Fibroblast of lung (primary cell): Measurements from ENCODE around the gene ACTG1. TPM values are rescaled to one million over a fixed set of nuclear protein-coding genes. Genes with fewer than 3 reads are reported as not detected.

Experiments
- DNase-seq, 2 donors: peaks; one replicate each; pipeline versions ENCODE4 v3.0.0 to v3.0.0-alpha.2; 2010; ENCODE audit warnings: low read depth in 2 of 2
- H2AFZ ChIP-seq: 2 replicates; pipeline ENCODE4 v1.5.1; 2012; ENCODE audit warnings: low read length, control low read depth, inconsistent platforms
- H3K27ac ChIP-seq: 2 replicates; pipeline ENCODE4 v1.5.1; 2011; ENCODE audit warnings: low read length, control low read depth; ENCODE audit not compliant: insufficient read depth
- H3K27me3 ChIP-seq: 2 replicates; pipeline ENCODE4 v1.5.1; 2011; ENCODE audit warnings: mild to moderate bottlenecking, low read length; ENCODE audit not compliant: control insufficient read depth, insufficient read depth
- H3K36me3 ChIP-seq: 2 replicates; pipeline ENCODE4 v1.5.1; 2011; ENCODE audit warnings: low read length; ENCODE audit not compliant: control insufficient read depth, insufficient read depth
- H3K4me1 ChIP-seq: 2 replicates; pipeline ENCODE4 v1.5.1; 2011; ENCODE audit warnings: low read length; ENCODE audit not compliant: control insufficient read depth, insufficient read depth; ENCODE audit errors: extremely low read depth
- H3K4me2 ChIP-seq: 2 replicates; pipeline ENCODE4 v1.5.1; 2011; ENCODE audit warnings: low read length, control low read depth; ENCODE audit not compliant: insufficient read depth; ENCODE audit errors: extremely low read depth
- H3K4me3 ChIP-seq, 4 experiments: fragments of 200-600 bp in 1 of 4; sonication (generic) in 1 of 4; replicated peaks in 1 of 4; 2 replicates each; pipeline ENCODE4 v1.5.1; 2011 to 2016; ENCODE audit warnings: low read length in 4 of 4, low read depth in 3 of 4, mild to moderate bottlenecking in 3 of 4, control low read depth in 2 of 4, inconsistent platforms in 1 of 4, mixed read lengths in 1 of 4; ENCODE audit not compliant: insufficient read depth in 1 of 4; ENCODE audit errors: control extremely low read depth in 1 of 4
- H3K79me2 ChIP-seq: 2 replicates; pipeline ENCODE4 v1.5.1; 2012; ENCODE audit warnings: mild to moderate bottlenecking, low read length, inconsistent platforms; ENCODE audit not compliant: control insufficient read depth, insufficient read depth
- H3K9ac ChIP-seq: 2 replicates; pipeline ENCODE4 v1.5.1; 2011; ENCODE audit warnings: mild to moderate bottlenecking, low read length, control low read depth; ENCODE audit not compliant: insufficient read depth
- H3K9me3 ChIP-seq: 2 replicates; pipeline ENCODE4 v1.5.1; 2012; ENCODE audit warnings: low read depth, low read length; ENCODE audit not compliant: control insufficient read depth, insufficient read depth
- H4K20me1 ChIP-seq: 2 replicates; pipeline ENCODE4 v1.5.1; 2011; ENCODE audit warnings: low read length; ENCODE audit not compliant: control insufficient read depth, insufficient read depth; ENCODE audit errors: extremely low read depth
- CTCF ChIP-seq, 2 donors: IDR thresholded peaks in 1 of 2; conservative IDR thresholded peaks in 1 of 2; 1 replicate in 1 of 2; 2 replicates in 1 of 2; pipeline ENCODE4 v1.5.1; 2011 to 2012; ENCODE audit warnings: low read length in 2 of 2, control low read depth in 1 of 2, inconsistent platforms in 1 of 2, low read depth in 1 of 2, mild to moderate bottlenecking in 1 of 2
- EZH2 ChIP-seq: IDR thresholded peaks from 2 replicates; pipeline ENCODE4 v1.5.1; 2012; ENCODE audit warnings: low read length, control low read depth, mild to moderate bottlenecking; ENCODE audit errors: missing control alignments
- polyA plus RNA-seq, 2 donors: library from polyadenylated mRNA; depleted of rRNA in 1 of 2; stranded (reverse) in 1 of 2; unstranded in 1 of 2; fragments of >200 nt; gene quantifications; 2 replicates each; pipeline ENCODE4 v1.2.1, GENCODE V29; 2011 to 2012; ENCODE audit warnings: missing spikeins in 1 of 2
- total RNA-seq: library from RNA; depleted of rRNA; stranded (reverse); fragments of >200 nt; gene quantifications from 2 replicates; pipeline ENCODE4 v1.2.1, GENCODE V29; 2014

Gene ACTG1
- total and polyA plus RNA-seq, 2 donors (not counting 1 experiment from before 2014, with no cell fraction given), result 5,538 to 8,446 TPM

GRCh38 chr17:81509207-81509971 is 3.2 kb downstream of the ACTG1 start:
- Histone ChIP-seq H3K27me3 (no peaks in the 10 kb centered on the region), H2AFZ (no peak overlapping the region), H3K9me3 (no peaks in the 10 kb centered on the region), H3K4me1 (no peaks in the 10 kb centered on the region), H4K20me1 (peaks cover 6% of the 10 kb centered on the region), H3K9ac (no peak overlapping the region), H3K4me2 (peak overlapping the region; percentile 60), H3K4me3 (peak overlapping the region; percentile 86 to 100 (median 94)), H3K27ac (peak overlapping the region; percentile 3), H3K79me2 (peaks cover 38% of the 10 kb centered on the region), H3K36me3 (peaks cover 30% of the 10 kb centered on the region)
- TF ChIP-seq CTCF (conservative IDR thresholded peaks at IDR 0.05 in 1 of 2, IDR thresholded peaks at IDR 0.05 in 1 of 2; ENCODE audit: low read depth in 1 of 2, low read length in 2 of 2) (no peak), EZH2 (no peak)
- peak in 1 of 2 donors; percentile 35 for DNase-seq

DNA sequence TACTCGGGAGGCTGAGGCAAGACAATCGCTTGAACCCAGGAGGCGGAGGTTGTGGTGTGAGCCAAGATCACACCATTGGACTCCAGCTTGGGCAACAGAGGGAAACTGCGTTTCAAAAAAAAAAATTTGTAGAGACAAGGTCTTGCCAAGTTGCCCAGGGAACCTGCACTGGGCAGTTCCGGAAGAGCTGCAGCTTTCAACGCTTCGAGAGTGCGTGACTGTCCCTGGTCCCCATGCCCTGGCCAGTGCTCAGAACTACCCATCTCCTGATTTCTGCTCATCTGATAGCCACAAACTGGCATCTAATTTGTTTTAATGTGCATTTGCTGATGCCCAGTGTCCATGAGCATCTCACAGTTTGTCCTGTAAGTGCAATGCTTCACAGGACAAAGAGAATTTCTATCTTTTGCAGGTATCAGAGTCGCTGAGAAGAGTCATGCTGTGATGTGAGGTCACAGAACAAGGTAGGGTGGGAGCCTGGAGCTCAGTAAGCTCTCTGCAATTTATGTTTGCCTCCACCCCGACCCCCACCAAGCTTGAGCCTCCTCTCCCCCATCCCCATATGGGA is 3.9 kb downstream of the ACTG1 start:
- Histone ChIP-seq H3K4me1 (no peaks in the 10 kb centered on the region), H3K79me2 (peaks cover 38% of the 10 kb centered on the region), H3K4me2 (peak overlapping the region; percentile 60), H2AFZ (no peak overlapping the region), H3K27me3 (no peaks in the 10 kb centered on the region), H3K4me3 (peak overlapping the region; percentile 86 to 100 (median 94)), H3K36me3 (peaks cover 30% of the 10 kb centered on the region), H3K9me3 (no peaks in the 10 kb centered on the region), H3K27ac (no peak overlapping the region), H3K9ac (no peak overlapping the region), H4K20me1 (peaks cover 6% of the 10 kb centered on the region)
- DNase-seq, result peak; percentile 58 to 60
- TF ChIP-seq EZH2 (no peak), CTCF (conservative IDR thresholded peaks at IDR 0.05 in 1 of 2, IDR thresholded peaks at IDR 0.05 in 1 of 2; ENCODE audit: low read depth in 1 of 2, low read length in 2 of 2) (no peak)

GRCh38 chr17:81503619-81504018 is 9.0 kb downstream of the ACTG1 start:
- no peak overlapping the region for H3K27ac ChIP-seq
- TF ChIP-seq EZH2, result no peak
- TF ChIP-seq CTCF (conservative IDR thresholded peaks at IDR 0.05 in 1 of 2, IDR thresholded peaks at IDR 0.05 in 1 of 2; ENCODE audit: low read depth in 1 of 2, low read length in 2 of 2), result no peak
- H4K20me1 ChIP-seq, result peaks cover under 1% of the 10 kb centered on the region
- no peaks in the 10 kb centered on the region for H3K27me3 ChIP-seq
- no peaks in the 10 kb centered on the region for H3K36me3 ChIP-seq
- no peaks in the 10 kb centered on the region for H3K9me3 ChIP-seq
- DNase-seq, result no peak
- H3K9ac ChIP-seq, result no peak overlapping the region
- no peak overlapping the region for H2AFZ ChIP-seq
- no peaks in the 10 kb centered on the region for H3K4me1 ChIP-seq
- H3K4me2 ChIP-seq, result no peak overlapping the region
- H3K79me2 ChIP-seq, result peaks cover under 1% of the 10 kb centered on the region
- H3K4me3 ChIP-seq, result no peak overlapping the region
